ENCODE measurements around the gene EMP1. TPM values are rescaled to one million over a fixed set of nuclear protein-coding genes. Genes with fewer than 3 reads are reported as not detected.

Gene EMP1
- total RNA-seq, 1 experiment from 2014 or later = 0.63 TPM

DNA sequence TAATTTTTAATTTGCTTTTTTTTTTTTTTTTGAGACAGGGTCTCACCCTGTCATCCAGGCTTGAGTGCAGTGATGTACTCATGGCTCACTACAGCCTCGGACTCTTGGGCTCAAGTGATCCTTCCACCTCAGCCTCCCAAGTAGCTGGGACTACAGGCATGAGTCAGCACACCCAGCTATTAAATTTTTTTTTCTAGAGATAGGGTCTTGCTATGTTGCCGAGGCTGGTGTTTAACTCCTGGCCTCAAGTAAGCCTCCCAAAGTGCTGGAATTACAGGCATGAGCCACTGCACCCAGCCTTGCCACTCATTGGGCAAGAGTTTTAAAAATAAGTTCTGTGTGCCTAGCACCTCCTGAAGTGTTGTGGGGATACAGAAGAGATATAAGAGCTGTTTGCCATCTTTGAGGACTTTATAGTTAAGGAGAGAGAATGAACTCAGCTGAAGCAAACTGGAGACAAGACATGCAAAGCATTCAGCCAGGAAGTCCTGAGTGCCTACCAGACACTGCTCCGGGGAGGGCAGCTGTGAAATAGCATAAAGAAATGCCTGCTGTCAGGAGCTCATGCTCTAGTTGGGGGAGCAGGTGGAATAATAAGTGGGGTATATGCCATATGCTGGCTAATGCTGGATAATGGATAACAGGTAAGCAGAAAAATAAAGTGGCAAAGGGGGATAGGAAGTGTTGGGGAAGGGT lies 15.0 kb upstream of the EMP1 start:
- H2BK20ac ChIP-seq (ENCODE audit: low read depth, low read length, poor library complexity, severe bottlenecking) = no peak overlapping the region
- H3K9me3 Mint-ChIP-seq = no peaks in the 10 kb centered on the region
- no peak overlapping the region for H3T11ph ChIP-seq (ENCODE audit: low read length)
- no peak overlapping the region for H2AK5ac ChIP-seq (ENCODE audit: insufficient read length, low read length)
- H3K27me3 ChIP-seq (ENCODE audit: insufficient read depth, low read length) = no peaks in the 10 kb centered on the region
- H3K36me3 Mint-ChIP-seq (ENCODE audit: insufficient read depth in 1 of 3, low read depth in 3 of 3) = no peaks in the 10 kb centered on the region
- H3K14ac ChIP-seq (ENCODE audit: insufficient read depth, low read length) = no peak overlapping the region
- H2BK12ac ChIP-seq (ENCODE audit: insufficient read length, low read depth, low read length) = no peak overlapping the region
- peaks cover 14% of the 10 kb centered on the region; the same call in 1 of the 2 replicates for H3K4me1 ChIP-seq (ENCODE audit: insufficient read depth, low read length)
- H3K56ac ChIP-seq (ENCODE audit: insufficient read length, low read depth, low read length) = no peak overlapping the region
- no peak overlapping the region; a peak in 1 of 7 replicates for H3K27ac Mint-ChIP-seq
- H3K4ac ChIP-seq (ENCODE audit: low read depth, low read length) = no peak overlapping the region
- H2BK5ac ChIP-seq (ENCODE audit: insufficient read length, low read length) = no peak overlapping the region
- H4K5ac ChIP-seq (ENCODE audit: insufficient read length, low read depth, low read length) = no peak overlapping the region
- H2AFZ ChIP-seq (ENCODE audit: low read length) = no peak overlapping the region
- no peak overlapping the region for H3K18ac ChIP-seq (ENCODE audit: insufficient read length, low read depth, low read length)
- H3K27me3 Mint-ChIP-seq (ENCODE audit: low read depth) = no peaks in the 10 kb centered on the region
- H3K23me2 ChIP-seq (ENCODE audit: insufficient read length, low read depth, low read length, poor library complexity, severe bottlenecking) = no peaks in the 10 kb centered on the region
- H2BK15ac ChIP-seq (ENCODE audit: low read depth, low read length) = no peak overlapping the region
- H4K20me1 ChIP-seq (ENCODE audit: control insufficient read depth, insufficient read depth, insufficient read length) = no peaks in the 10 kb centered on the region
- TF ChIP-seq CTCF (conservative IDR thresholded peaks at IDR 0.05) = no peak
- H3K79me1 ChIP-seq (ENCODE audit: insufficient read depth, low read depth, low read length, poor library complexity, severe bottlenecking) = no peaks in the 10 kb centered on the region
- no peak overlapping the region for H4K91ac ChIP-seq (ENCODE audit: insufficient read length, low read depth, low read length)
- no peak overlapping the region for H3K4me2 ChIP-seq (ENCODE audit: insufficient read depth, insufficient read length, low read length)
- no peaks in the 10 kb centered on the region for H3K79me2 ChIP-seq (ENCODE audit: insufficient read depth, low read length)
- peak; percentile 17 for DNase-seq
- no peak overlapping the region for H3K23ac ChIP-seq (ENCODE audit: insufficient read length, low read depth, low read length)
- WGBS (ENCODE audit: extremely low coverage, insufficient read length, low lambda C conversion rate) = no CpG with 5 or more reads among the region's 3 CpGs
- H3K4me3 Mint-ChIP-seq = no peak overlapping the region; a peak in 1 of 5 replicates
- no peaks in the 10 kb centered on the region for H3K9me3 ChIP-seq (ENCODE audit: control insufficient read depth, low read depth, low read length)
- H3K27ac ChIP-seq (ENCODE audit: insufficient read length, low read depth, low read length) = no peak overlapping the region
- H3K9ac ChIP-seq (ENCODE audit: extremely low read depth, insufficient read length, low read length) = no peak overlapping the region
- H2BK120ac ChIP-seq (ENCODE audit: low read depth, low read length, poor library complexity, severe bottlenecking) = no peak overlapping the region
- H4K8ac ChIP-seq (replicated peaks; ENCODE audit: insufficient read length, low read depth, low read length) = no peak overlapping the region
- peaks cover 26% of the 10 kb centered on the region in 2 experiments for H3K4me1 Mint-ChIP-seq

All from H9 (cell line).